Lung (tissue), 16 donors: ENCODE data around the gene KIDINS220. TPM values are rescaled to one million over a fixed set of nuclear protein-coding genes. Genes with fewer than 3 reads are reported as not detected.
A peak's percentile ranks its signal among the peaks of the same experiment; 100 is the strongest.

Experiments used
- ATAC-seq: fragments of 200-7000 bp; cut with Tn5 transposase; one replicate; pipeline ENCODE4 v1.9.1; 2020; ENCODE audit warnings: moderate number of reproducible peaks; ENCODE audit not compliant: insufficient read depth, low FRiP score
- DNase-seq, 3 donors: peaks; one replicate each; pipeline ENCODE4 v3.0.0-alpha.2; 2013 to 2017
- H3K27ac ChIP-seq, 2 donors: one replicate each; pipeline ENCODE4 v1.5.1; 2013; ENCODE audit warnings: mild to moderate bottlenecking in 2 of 2, moderate library complexity in 2 of 2, control low read depth in 1 of 2, inconsistent platforms in 1 of 2, low read depth in 1 of 2, low read length in 1 of 2
- H3K27me3 ChIP-seq, 3 donors: one replicate each; pipeline ENCODE4 v1.5.1; 2013; ENCODE audit warnings: low read length in 2 of 3; ENCODE audit not compliant: control insufficient read depth in 3 of 3, insufficient read depth in 3 of 3
- H3K36me3 ChIP-seq, 4 donors: one replicate each; pipeline ENCODE4 v1.5.1; 2013; ENCODE audit warnings: low read length in 4 of 4, mild to moderate bottlenecking in 1 of 4, moderate library complexity in 1 of 4; ENCODE audit not compliant: control insufficient read depth in 4 of 4, insufficient read depth in 4 of 4
- H3K4me1 ChIP-seq, 5 donors: one replicate each; pipeline ENCODE4 v1.5.1; 2013; ENCODE audit warnings: low read length in 5 of 5, mild to moderate bottlenecking in 2 of 5, moderate library complexity in 1 of 5; ENCODE audit not compliant: control insufficient read depth in 5 of 5, insufficient read depth in 5 of 5
- H3K4me3 ChIP-seq: one replicate; pipeline ENCODE4 v1.5.1; 2013; ENCODE audit warnings: mild to moderate bottlenecking, control low read depth, moderate library complexity
- H3K9ac ChIP-seq, 2 donors: one replicate each; pipeline ENCODE4 v1.5.1; 2013; ENCODE audit warnings: low read length in 2 of 2, control low read depth in 1 of 2; ENCODE audit not compliant: insufficient read depth in 1 of 2
- H3K9me3 ChIP-seq, 4 donors: one replicate each; pipeline ENCODE4 v1.5.1; 2013; ENCODE audit warnings: low read length in 3 of 4, mild to moderate bottlenecking in 1 of 4, moderate library complexity in 1 of 4; ENCODE audit not compliant: control insufficient read depth in 4 of 4, insufficient read depth in 3 of 4
- WGBS, 2 donors: extraction: QIAGEN DNeasy Blood & Tissue Kit; methylation state at CpG; one replicate each; pipeline ENCODE4 v1.1.7; 2013; 5-methylcytosine and 5-hydroxymethylcytosine counted together
- long read RNA-seq, 5 donors: transcript quantifications; one replicate each; lab custom pipeline, GENCODE V29; 2026
- polyA plus RNA-seq, 2 donors: library from polyadenylated mRNA; stranded (reverse); fragments of 200-250 nt; gene quantifications; one replicate each; pipeline ENCODE4 v1.2.1, GENCODE V29; 2013
- total RNA-seq, 2 donors: library from RNA; depleted of rRNA in 1 of 2; stranded (reverse); fragments of >200 nt in 1 of 2; gene quantifications; one replicate each; pipeline ENCODE4 v1.2.1, GENCODE V29; 2014 to 2021
- TF ChIP-seq, protein P1 (sequence below): IDR thresholded peaks from 2 replicates; pipeline ENCODE4 v1.5.1; 2012; ENCODE audit warnings: mild to moderate bottlenecking; ENCODE audit errors: control extremely low read depth, extremely low read depth
- donor health status: control.
- donor health status: control.
- donor health status: Bipolar disorder and iron deficiency.
- donor health status: healthy.
- donor health status: DM: yes; HTN: yes; CAD: no.

The KIDINS220 gene
- total RNA-seq (100 to 1,000 TPM in 1 of 2 donors, 10 to 100 TPM in 1; 50.2 to 211 TPM), polyA plus RNA-seq (10 to 100 TPM; 16.2 to 22.6 TPM)
- long read RNA-seq, donor 1, partial matches to known transcripts: 17 of 25 reads
- long read RNA-seq, donor 1, other reads (novel, unspliced or antisense): 5 of 25 reads
- long read RNA-seq, donor 2, partial matches to known transcripts: 0 of 1 reads
- long read RNA-seq, donor 2, other reads (novel, unspliced or antisense): 0 of 1 reads
- long read RNA-seq, donor 3, partial matches to known transcripts: 13 of 15 reads
- long read RNA-seq, donor 3, other reads (novel, unspliced or antisense): 0 of 15 reads
- long read RNA-seq, donor 4, partial matches to known transcripts: 0 of 3 reads
- long read RNA-seq, donor 4, other reads (novel, unspliced or antisense): 0 of 3 reads
- long read RNA-seq, donor 5, partial matches to known transcripts: 0 of 1 reads
- long read RNA-seq, donor 5, other reads (novel, unspliced or antisense): 0 of 1 reads

GRCh38 chr2:8836971-8837794 lies at the start of gene KIDINS220:
TSS of gene KIDINS220 (minus strand) at chr2:8837613. CDS start at chr2:8827093, 10,520 bp downstream.
- Histone ChIP-seq H3K27me3 (no peaks in the 10 kb centered on the region), H3K4me3 (peak within 1 kb of the TSS; percentile 79), H3K9ac (peak within 1 kb of the TSS; percentile 76 to 77), H3K27ac (peak within 1 kb of the TSS; percentile 68 to 81), H3K36me3 (no peaks in the 10 kb centered on the region), H3K9me3 (no peaks in the 10 kb centered on the region), H3K4me1 (peaks cover 3 to 15% (median 13%) of the 10 kb centered on the region in 5 donors)
- DNase-seq: peak; percentile 88 to 92 (median 90)
- ATAC-seq: peak; percentile 98
- 1% methylated on average over 65 to 67 of the region's 67 CpGs for WGBS, 2 donors
- TF ChIP-seq, protein P1, sequence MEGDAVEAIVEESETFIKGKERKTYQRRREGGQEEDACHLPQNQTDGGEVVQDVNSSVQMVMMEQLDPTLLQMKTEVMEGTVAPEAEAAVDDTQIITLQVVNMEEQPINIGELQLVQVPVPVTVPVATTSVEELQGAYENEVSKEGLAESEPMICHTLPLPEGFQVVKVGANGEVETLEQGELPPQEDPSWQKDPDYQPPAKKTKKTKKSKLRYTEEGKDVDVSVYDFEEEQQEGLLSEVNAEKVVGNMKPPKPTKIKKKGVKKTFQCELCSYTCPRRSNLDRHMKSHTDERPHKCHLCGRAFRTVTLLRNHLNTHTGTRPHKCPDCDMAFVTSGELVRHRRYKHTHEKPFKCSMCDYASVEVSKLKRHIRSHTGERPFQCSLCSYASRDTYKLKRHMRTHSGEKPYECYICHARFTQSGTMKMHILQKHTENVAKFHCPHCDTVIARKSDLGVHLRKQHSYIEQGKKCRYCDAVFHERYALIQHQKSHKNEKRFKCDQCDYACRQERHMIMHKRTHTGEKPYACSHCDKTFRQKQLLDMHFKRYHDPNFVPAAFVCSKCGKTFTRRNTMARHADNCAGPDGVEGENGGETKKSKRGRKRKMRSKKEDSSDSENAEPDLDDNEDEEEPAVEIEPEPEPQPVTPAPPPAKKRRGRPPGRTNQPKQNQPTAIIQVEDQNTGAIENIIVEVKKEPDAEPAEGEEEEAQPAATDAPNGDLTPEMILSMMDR: no peak

GRCh38 chr2:8886876-8887275 lies 49.5 kb upstream of the KIDINS220 start:
- DNase-seq (no peak), ATAC-seq (no peak)
- Histone ChIP-seq H3K4me1 (peaks cover 0 to 3% (median 0%) of the 10 kb centered on the region in 5 donors), H3K27ac (no peak overlapping the region), H3K4me3 (no peak overlapping the region), H3K9me3 (no peaks in the 10 kb centered on the region), H3K9ac (no peak overlapping the region), H3K27me3 (no peaks in the 10 kb centered on the region), H3K36me3 (peaks cover 0 to 2% (median 0%) of the 10 kb centered on the region in 4 donors)
- 57 to 73% methylated on average over 2 of the region's 2 CpGs for WGBS, 2 donors
- TF ChIP-seq, protein P1: no peak

DNA sequence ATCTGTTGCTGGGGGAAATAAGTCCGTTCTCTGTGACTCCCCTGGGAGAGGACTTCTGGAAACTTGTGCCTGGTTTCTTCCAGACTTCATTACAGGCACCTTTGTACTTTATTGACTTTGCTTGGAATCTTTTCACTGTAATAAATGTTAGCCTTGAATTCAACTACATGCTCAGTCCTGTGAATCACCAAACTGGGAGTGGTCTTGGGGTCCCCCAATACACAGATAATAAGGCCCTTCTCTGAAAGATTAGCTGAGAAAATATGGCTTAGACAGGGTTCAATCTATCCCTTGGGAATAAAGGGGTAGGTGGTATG lies 48.7 kb upstream of the KIDINS220 start:
- Histone ChIP-seq H3K4me1 (peaks cover 0 to 2% (median 0%) of the 10 kb centered on the region in 5 donors), H3K27me3 (no peaks in the 10 kb centered on the region), H3K9ac (no peak overlapping the region), H3K9me3 (no peaks in the 10 kb centered on the region), H3K4me3 (no peak overlapping the region), H3K36me3 (peaks cover 0 to 2% (median 1%) of the 10 kb centered on the region in 4 donors), H3K27ac (no peak overlapping the region)
- WGBS, 2 donors: 92 to 94% methylated on average over 1 of the region's 1 CpG
- no peak for ATAC-seq
- DNase-seq: no peak
- TF ChIP-seq, protein P1: no peak
